NCI-H2081 (cell line): Measurements from ENCODE around the gene PATZ1.

Source experiments
- DNase-seq, 2 experiments: peaks; one replicate each; lab custom pipeline; 2025; lab: John Stamatoyannopoulos, UW

The PATZ1 gene

GRCh38 chr22:31313366-31314147 lies 32.6 kb downstream of the PATZ1 start:
- DNase-seq: peak; percentile 47 to 57

GRCh38 chr22:31308181-31308580 lies 38.0 kb downstream of the PATZ1 start:
- DNase-seq: no peak

GRCh38 chr22:31305194-31305593 lies 41.0 kb downstream of the PATZ1 start:
- no peak for DNase-seq

- no peak for DNase-seq
Measured at GRCh38 chr22:31302537-31302936, 43.6 kb downstream of the PATZ1 start.

GRCh38 chr22:31302006-31302405 lies 44.1 kb downstream of the PATZ1 start:
- DNase-seq: no peak

- DNase-seq: no peak
Measured at GRCh38 chr22:31300896-31301295, 45.2 kb downstream of the PATZ1 start.

- no peak for DNase-seq
Measured at GRCh38 chr22:31295831-31296657, 50.1 kb downstream of the PATZ1 start.

- DNase-seq: no peak
Measured at GRCh38 chr22:31295360-31295759, 50.8 kb downstream of the PATZ1 start.

- peak; percentile 60 to 78 for DNase-seq
Measured at GRCh38 chr22:31292236-31292989, 53.7 kb downstream of the PATZ1 start, which contains the start of gene PIK3IP1. PIK3IP1 (minus strand) TSS chr22:31292488; CDS start chr22:31292344, 144 bp downstream.

GRCh38 chr22:31291481-31292235 lies 54.5 kb downstream of the PATZ1 start:
- DNase-seq: no peak

- DNase-seq: peak; percentile 83 to 89
Measured at GRCh38 chr22:31290494-31291471, 55.4 kb downstream of the PATZ1 start.

GRCh38 chr22:31289344-31289743 lies 56.8 kb downstream of the PATZ1 start:
- DNase-seq: peak; percentile 29 to 57

- DNase-seq: no peak
Measured at GRCh38 chr22:31288496-31289240, 57.5 kb downstream of the PATZ1 start.

- DNase-seq: no peak
Measured at GRCh38 chr22:31287818-31288495, 58.2 kb downstream of the PATZ1 start.

GRCh38 chr22:31286360-31287255 lies 59.5 kb downstream of the PATZ1 start:
- DNase-seq: no peak

- no peak for DNase-seq
Measured at GRCh38 chr22:31284281-31285155, 61.6 kb downstream of the PATZ1 start.
